ENCODE measurements around the gene DAGLA.

The DAGLA gene

DNA sequence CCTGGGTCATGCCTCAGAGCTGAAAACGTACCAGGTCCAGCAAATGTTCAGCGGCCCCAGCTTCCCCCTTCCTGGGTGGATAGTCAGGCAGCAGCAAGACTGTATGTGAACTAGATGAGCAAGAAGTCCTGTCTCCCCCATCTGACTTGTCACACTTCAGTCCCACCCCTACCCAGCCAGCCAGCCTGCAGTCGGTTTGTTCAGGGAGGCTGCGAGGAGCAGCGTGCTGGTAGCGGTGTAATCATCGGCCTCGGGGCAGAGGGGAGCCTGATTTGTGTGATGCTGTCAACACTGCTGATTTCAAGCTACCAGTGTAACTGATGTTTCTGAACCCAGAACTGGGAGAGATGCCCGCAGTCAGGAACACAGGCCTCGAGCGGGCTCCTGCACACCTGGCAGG lies 102.7 kb downstream of the DAGLA start:
- TF ChIP-seq CTBP1 (IDR thresholded peaks at IDR 0.05; ENCODE audit: borderline replicate concordance), result no peak
- TF ChIP-seq, protein P1, sequence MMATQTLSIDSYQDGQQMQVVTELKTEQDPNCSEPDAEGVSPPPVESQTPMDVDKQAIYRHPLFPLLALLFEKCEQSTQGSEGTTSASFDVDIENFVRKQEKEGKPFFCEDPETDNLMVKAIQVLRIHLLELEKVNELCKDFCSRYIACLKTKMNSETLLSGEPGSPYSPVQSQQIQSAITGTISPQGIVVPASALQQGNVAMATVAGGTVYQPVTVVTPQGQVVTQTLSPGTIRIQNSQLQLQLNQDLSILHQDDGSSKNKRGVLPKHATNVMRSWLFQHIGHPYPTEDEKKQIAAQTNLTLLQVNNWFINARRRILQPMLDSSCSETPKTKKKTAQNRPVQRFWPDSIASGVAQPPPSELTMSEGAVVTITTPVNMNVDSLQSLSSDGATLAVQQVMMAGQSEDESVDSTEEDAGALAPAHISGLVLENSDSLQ (IDR thresholded peaks at IDR 0.05), result no peak
- TF ChIP-seq SUZ12 (IDR thresholded peaks at IDR 0.05), result no peak
- no peak for TF ChIP-seq ARNT (IDR thresholded peaks at IDR 0.05)
- TF ChIP-seq BHLHE40 (IDR thresholded peaks at IDR 0.05; ENCODE audit: borderline replicate concordance), result no peak
- no peak for TF ChIP-seq HDGF (IDR thresholded peaks at IDR 0.05; ENCODE audit: borderline replicate concordance)
- TF ChIP-seq FOXM1 (IDR thresholded peaks at IDR 0.05; ENCODE audit: borderline replicate concordance), result no peak
- TF ChIP-seq NFRKB (IDR thresholded peaks at IDR 0.05), result no peak
- TF ChIP-seq L3MBTL2 (conservative IDR thresholded peaks at IDR 0.05), result no peak
- no peak for TF ChIP-seq LEF1 (IDR thresholded peaks at IDR 0.05; ENCODE audit: borderline replicate concordance)
- no peak for TF ChIP-seq FOXK2 (IDR thresholded peaks at IDR 0.05)
- TF ChIP-seq TARDBP (IDR thresholded peaks at IDR 0.05), result no peak
- no peak for TF ChIP-seq ZNF384 (IDR thresholded peaks at IDR 0.05)
- TF ChIP-seq FOXA1 (IDR thresholded peaks at IDR 0.05), result no peak
- no peak for TF ChIP-seq ELF4 (IDR thresholded peaks at IDR 0.05)
- no peak for DNase-seq (ENCODE audit: extremely low spot score)
- ChIA-PET CTCF (interaction anchor here (0.7 kb wide), 1 partner anchor 306 kb away, joined by 3 read pairs; no protein-coding TSS in a partner anchor), POLR2A (interaction anchor here (0.7 to 2.7 kb wide), 2 partner anchors 10 to 35 kb away, joined by 3 to 17 read pairs; partner anchors contain the start of genes FEN1 and TMEM258)

DNA sequence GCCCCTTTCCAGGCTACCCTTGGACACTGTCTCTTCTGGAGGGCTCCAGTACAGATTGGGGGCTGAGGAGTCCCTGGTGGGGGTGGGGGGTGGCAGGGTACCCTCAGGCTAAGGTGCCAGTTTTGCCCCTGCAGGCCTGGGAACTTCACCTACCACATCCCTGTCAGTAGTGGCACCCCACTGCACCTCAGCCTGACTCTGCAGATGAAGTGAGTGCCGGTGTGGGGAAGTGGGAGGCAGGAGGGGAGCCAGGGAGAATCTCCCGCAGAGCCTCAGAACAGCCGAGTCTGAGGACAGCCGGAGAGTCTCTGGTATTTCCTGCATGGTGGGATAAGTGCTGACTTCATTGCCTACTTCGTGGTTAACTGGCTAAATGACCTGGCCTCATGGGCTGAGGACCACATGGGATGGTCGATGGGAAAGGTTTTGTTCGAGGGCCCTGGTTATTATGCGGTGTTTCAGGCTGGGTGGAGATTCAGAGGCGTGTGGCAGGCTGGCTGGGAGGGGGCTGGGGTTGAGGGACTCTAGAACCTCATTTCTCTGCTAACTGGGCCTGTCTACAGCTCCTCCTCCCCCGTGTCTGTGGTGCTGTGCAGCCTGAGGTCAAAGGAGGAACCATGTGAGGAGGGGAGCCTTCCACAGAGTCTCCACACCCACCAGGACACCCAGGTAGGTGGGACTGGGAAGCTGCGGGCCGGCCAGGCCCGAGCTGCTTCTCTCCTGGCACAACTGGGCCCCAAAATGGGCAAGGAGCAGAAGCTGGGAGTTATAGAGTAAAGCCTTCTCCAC lies 103.7 kb downstream of the DAGLA start:
- DNase-seq (ENCODE audit: extremely low spot score), result no peak
- ChIA-PET CTCF (no interaction called here), POLR2A (interaction anchor here (2.7 kb wide), 1 partner anchor 9 kb away, joined by 17 read pairs; the partner anchor contains the start of genes FEN1 and TMEM258)

DNA sequence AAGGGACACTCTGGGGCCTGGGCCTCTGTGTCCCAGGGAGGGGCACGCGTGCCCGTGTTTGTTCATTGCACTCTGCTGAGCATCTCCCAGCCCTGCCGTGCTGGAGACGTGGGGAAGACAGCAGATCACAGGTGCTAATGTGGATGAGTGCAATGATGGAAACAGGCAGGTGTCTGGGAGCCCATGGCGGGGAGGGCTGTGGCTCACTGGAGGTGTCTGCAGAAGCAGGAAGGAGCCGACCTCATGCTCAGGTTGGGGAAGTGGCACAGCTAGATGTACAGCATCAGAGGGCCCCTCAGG lies 104.3 kb downstream of the DAGLA start:
- TF ChIP-seq HDGF (IDR thresholded peaks at IDR 0.05; ENCODE audit: borderline replicate concordance) (no peak), ELF4 (IDR thresholded peaks at IDR 0.05) (no peak), SUZ12 (IDR thresholded peaks at IDR 0.05) (no peak), FOXK2 (IDR thresholded peaks at IDR 0.05) (no peak), ARNT (IDR thresholded peaks at IDR 0.05) (no peak), FOXA1 (IDR thresholded peaks at IDR 0.05) (no peak), L3MBTL2 (conservative IDR thresholded peaks at IDR 0.05) (no peak), FOXM1 (IDR thresholded peaks at IDR 0.05; ENCODE audit: borderline replicate concordance) (no peak), ZNF384 (IDR thresholded peaks at IDR 0.05) (no peak), CTBP1 (IDR thresholded peaks at IDR 0.05; ENCODE audit: borderline replicate concordance) (no peak), BHLHE40 (IDR thresholded peaks at IDR 0.05; ENCODE audit: borderline replicate concordance) (no peak), SP1 (IDR thresholded peaks at IDR 0.05) (no peak), LEF1 (IDR thresholded peaks at IDR 0.05; ENCODE audit: borderline replicate concordance) (no peak), NFRKB (IDR thresholded peaks at IDR 0.05) (no peak), TARDBP (IDR thresholded peaks at IDR 0.05) (no peak)
- TF ChIP-seq, protein P1 (IDR thresholded peaks at IDR 0.05), result no peak
- ChIA-PET POLR2A (interaction anchor here (0.6 kb wide), 1 partner anchor 370 kb away, joined by 3 read pairs; no protein-coding TSS in a partner anchor), CTCF (no interaction called here)
- no peak for DNase-seq (ENCODE audit: extremely low spot score)

More for the DNA sequence above, 103.7 kb downstream of the DAGLA start:
- TF ChIP-seq CTBP1 (IDR thresholded peaks at IDR 0.05; ENCODE audit: borderline replicate concordance) (no peak), FOXK2 (IDR thresholded peaks at IDR 0.05) (no peak), SUZ12 (IDR thresholded peaks at IDR 0.05) (no peak), HDGF (IDR thresholded peaks at IDR 0.05; ENCODE audit: borderline replicate concordance) (no peak), BHLHE40 (IDR thresholded peaks at IDR 0.05; ENCODE audit: borderline replicate concordance) (no peak), LEF1 (IDR thresholded peaks at IDR 0.05; ENCODE audit: borderline replicate concordance) (no peak), TARDBP (IDR thresholded peaks at IDR 0.05) (no peak), ELF4 (IDR thresholded peaks at IDR 0.05) (no peak), FOXA1 (IDR thresholded peaks at IDR 0.05) (no peak), NFRKB (IDR thresholded peaks at IDR 0.05) (no peak), SP1 (IDR thresholded peaks at IDR 0.05) (no peak), ARNT (IDR thresholded peaks at IDR 0.05) (no peak), ZNF384 (IDR thresholded peaks at IDR 0.05) (no peak), FOXM1 (IDR thresholded peaks at IDR 0.05; ENCODE audit: borderline replicate concordance) (no peak), L3MBTL2 (conservative IDR thresholded peaks at IDR 0.05) (no peak)
- TF ChIP-seq, protein P1 (IDR thresholded peaks at IDR 0.05), result no peak

DNA sequence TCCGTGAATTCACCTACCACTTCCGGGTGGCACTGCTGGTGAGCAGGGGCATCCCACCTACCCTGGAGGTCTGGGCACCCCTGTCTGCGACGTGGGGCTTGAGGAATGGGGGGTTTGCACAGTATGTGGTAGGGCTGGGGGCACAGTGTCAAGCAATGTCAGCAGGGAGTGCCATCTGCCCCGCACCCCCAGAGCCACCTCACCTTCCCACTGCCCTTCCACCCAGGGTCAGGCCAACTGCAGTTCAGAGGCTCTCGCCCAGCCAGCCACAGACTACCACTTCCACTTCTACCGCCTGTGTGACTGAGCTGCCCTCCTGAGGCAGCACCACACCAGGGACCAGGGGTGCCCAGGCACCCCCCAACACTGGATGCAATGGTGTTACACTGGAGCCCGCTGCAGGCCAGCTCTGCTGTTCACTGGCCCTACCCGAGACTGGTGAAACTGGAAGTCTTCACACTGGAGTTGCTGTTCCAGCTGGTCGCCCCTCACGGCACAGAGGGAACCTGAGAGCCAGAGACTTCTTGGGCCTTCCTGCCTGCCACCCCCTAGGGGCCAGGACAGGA lies 105.7 kb downstream of the DAGLA start:
- CTCF ChIA-PET, result no interaction called here
- TF ChIP-seq FOXM1 (IDR thresholded peaks at IDR 0.05; ENCODE audit: borderline replicate concordance) (no peak), ELF4 (IDR thresholded peaks at IDR 0.05) (no peak), LEF1 (IDR thresholded peaks at IDR 0.05; ENCODE audit: borderline replicate concordance) (no peak), TARDBP (IDR thresholded peaks at IDR 0.05) (no peak), BHLHE40 (IDR thresholded peaks at IDR 0.05; ENCODE audit: borderline replicate concordance) (no peak), NFRKB (IDR thresholded peaks at IDR 0.05) (no peak), CTBP1 (IDR thresholded peaks at IDR 0.05; ENCODE audit: borderline replicate concordance) (no peak), ZNF384 (IDR thresholded peaks at IDR 0.05) (no peak), L3MBTL2 (conservative IDR thresholded peaks at IDR 0.05) (no peak), FOXK2 (IDR thresholded peaks at IDR 0.05) (no peak), FOXA1 (IDR thresholded peaks at IDR 0.05) (no peak), SUZ12 (IDR thresholded peaks at IDR 0.05) (no peak), HDGF (IDR thresholded peaks at IDR 0.05; ENCODE audit: borderline replicate concordance) (no peak), ARNT (IDR thresholded peaks at IDR 0.05) (no peak)
- TF ChIP-seq, protein P1 (IDR thresholded peaks at IDR 0.05), result no peak
- POLR2A ChIA-PET, result no interaction called here
- no peak for DNase-seq (ENCODE audit: extremely low spot score)
